GM12878 (cell line): ENCODE measurements around the gene HEYL. TPM values are rescaled to one million over a fixed set of nuclear protein-coding genes. Genes with fewer than 3 reads are reported as not detected.

Experiments used
- ATAC-seq: fragments of 200-7000 bp; cut with Tn5 transposase; 3 replicates; pipeline ENCODE4 v1.9.1; 2020; ENCODE audit warnings: mild to moderate bottlenecking, moderate library complexity
- BruUV-seq: library from RNA; stranded (reverse); fragments of 400-500 nt; replicated peaks from 2 replicates; lab custom pipeline; 2021; lab: Mats Ljungman, UMichigan
- CTCF ChIA-PET: fragments of 300-600 bp; sonication (Branson Sonifier 250); formaldehyde crosslinking; extraction: SDS; loops from one replicate; lab custom pipeline; 2021; ENCODE audit warnings: inconsistent platforms; lab: Yijun Ruan, JAX
- POLR2A ChIA-PET: fragments of 350-600 bp; formaldehyde crosslinking; extraction: SDS; loops from one replicate; lab custom pipeline; 2021; ENCODE audit warnings: inconsistent platforms; lab: Charles Lee
- RAD21 ChIA-PET: fragments of 300-600 bp; sonication (Branson Sonifier 250); formaldehyde crosslinking; loops from one replicate; lab custom pipeline; 2023; ENCODE audit warnings: antibody characterized with exemption; ENCODE audit not compliant: unreplicated experiment; lab: Charles Lee
- SMC1A ChIA-PET: fragments of 300-600 bp; sonication (Branson Sonifier 250); formaldehyde crosslinking; loops from one replicate; lab custom pipeline; 2023; ENCODE audit not compliant: unreplicated experiment, uncharacterized antibody; lab: Charles Lee
- DNase-seq: peaks from one replicate; pipeline ENCODE4 v3.0.0-alpha.2; 2011; ENCODE audit warnings: low read depth, low spot score
- FAIRE-seq: peaks from 3 replicates; lab custom pipeline; 2011; peaks lifted over from hg19 to GRCh38; lab: Jason Lieb, UNC
- H2AFZ ChIP-seq: 2 replicates; pipeline ENCODE4 v1.6.0; 2011; ENCODE audit warnings: low read depth, low read length, control low read depth; ENCODE audit not compliant: control insufficient read depth
- H3K27ac ChIP-seq: 2 replicates; pipeline ENCODE4 v1.5.1; 2011; ENCODE audit warnings: control low read depth; ENCODE audit not compliant: control insufficient read depth, insufficient read depth
- H3K27me3 ChIP-seq, 2 experiments: replicated peaks in 1 of 2; 2 replicates each; pipeline versions ENCODE4 v1.6.0 to v1.6.1; 2011; ENCODE audit warnings: low read length in 1 of 2; ENCODE audit not compliant: control insufficient read depth in 2 of 2, insufficient read depth in 2 of 2
- H3K36me3 ChIP-seq, 2 experiments: 2 replicates each; pipeline ENCODE4 v1.5.1; 2011; ENCODE audit warnings: low read length in 1 of 2; ENCODE audit not compliant: control insufficient read depth in 2 of 2, insufficient read depth in 2 of 2
- H3K4me1 ChIP-seq: 2 replicates; pipeline ENCODE4 v1.6.1; 2011; ENCODE audit warnings: mild to moderate bottlenecking, low read length, moderate library complexity, mixed read lengths; ENCODE audit not compliant: control insufficient read depth, insufficient read depth
- H3K4me2 ChIP-seq: 2 replicates; pipeline ENCODE4 v1.6.0; 2011; ENCODE audit warnings: control low read depth; ENCODE audit not compliant: control insufficient read depth, insufficient read depth
- H3K4me3 ChIP-seq: fragments of 200-600 bp; sonication (generic); 2 replicates; pipeline ENCODE4 v1.5.1; 2016
- H3K79me2 ChIP-seq: 2 replicates; pipeline ENCODE4 v1.6.0; 2011; ENCODE audit warnings: low read length; ENCODE audit not compliant: control insufficient read depth, insufficient read depth
- H3K9ac ChIP-seq: 2 replicates; pipeline ENCODE4 v1.8.0; 2011; ENCODE audit warnings: low read length, control low read depth, mixed read lengths; ENCODE audit not compliant: control insufficient read depth, insufficient read depth
- H3K9me3 ChIP-seq: replicated peaks from 3 replicates; pipeline ENCODE4 v1.5.1; 2011; ENCODE audit warnings: mild to moderate bottlenecking, low read length; ENCODE audit not compliant: control insufficient read depth, insufficient read depth
- H4K20me1 ChIP-seq: 2 replicates; pipeline ENCODE4 v1.6.0; 2011; ENCODE audit not compliant: control insufficient read depth, insufficient read depth
- BCL3 ChIP-seq: IDR thresholded peaks from 2 replicates; pipeline ENCODE4 v1.6.1; 2011; ENCODE audit warnings: borderline replicate concordance, low read depth, mild to moderate bottlenecking, moderate library complexity, low read length; ENCODE audit not compliant: insufficient read depth, poor library complexity, severe bottlenecking
- CEBPZ ChIP-seq: fragments of 150-350 bp; IDR thresholded peaks from 2 replicates; pipeline ENCODE4 v1.6.1; 2016; ENCODE audit warnings: low read depth, low read length
- EED ChIP-seq: sonication (generic); IDR thresholded peaks from 2 replicates; pipeline ENCODE4 v1.6.1; 2016; ENCODE audit warnings: antibody characterized with exemption, low read depth
- ESRRA ChIP-seq: IDR thresholded peaks from 2 replicates; pipeline ENCODE4 v1.6.1; 2012; ENCODE audit warnings: mild to moderate bottlenecking, low read length, improper control_type of control experiment
- GABPA ChIP-seq: IDR thresholded peaks from 2 replicates; pipeline ENCODE4 v1.6.1; 2014; ENCODE audit warnings: antibody characterized with exemption, low read depth, mild to moderate bottlenecking, inconsistent platforms
- MYC ChIP-seq: IDR thresholded peaks from 2 replicates; pipeline ENCODE4 v1.6.1; 2011; ENCODE audit warnings: mild to moderate bottlenecking, low read length, moderate library complexity, inconsistent platforms; ENCODE audit not compliant: insufficient read depth, insufficient replicate concordance, insufficient read length, severe bottlenecking
- POU2F2 ChIP-seq: IDR thresholded peaks from 3 replicates; pipeline ENCODE4 v1.6.1; 2011; ENCODE audit warnings: low read depth, mild to moderate bottlenecking, low read length, borderline replicate concordance
- TAF1 ChIP-seq: IDR thresholded peaks from 2 replicates; pipeline ENCODE4 v1.6.1; 2011; ENCODE audit warnings: mild to moderate bottlenecking, low read depth, low read length, borderline replicate concordance
- ZBTB33 ChIP-seq: fragments of 450-650 bp; IDR thresholded peaks from 2 replicates; pipeline ENCODE4 v1.6.1; 2017; ENCODE audit warnings: mild to moderate bottlenecking
- ZNF217 ChIP-seq: fragments of 450-650 bp; IDR thresholded peaks from 2 replicates; pipeline ENCODE4 v1.6.1; 2017; ENCODE audit warnings: antibody characterized with exemption, mild to moderate bottlenecking
- WGBS: methylation state at CpG from one replicate; pipeline ENCODE4 v1.1.6; 2016; ENCODE audit warnings: low lambda C conversion rate; ENCODE audit not compliant: insufficient replicate concordance, insufficient coverage; ENCODE audit errors: missing lambda C conversion rate; 5-methylcytosine and 5-hydroxymethylcytosine counted together
- in situ Hi-C: fragments of 300-500 bp; cut with MboI; formaldehyde crosslinking; loops from 9 replicates; pipeline ENCODE4 v1.14.3; 2018; ENCODE audit warnings: mixed read lengths
- intact Hi-C: fragments of 100-400 bp; cut with micrococcal nuclease; formaldehyde crosslinking; loops from one replicate; pipeline ENCODE4 v1.14.2; 2022; ENCODE audit not compliant: unreplicated experiment
- polyA plus RNA-seq, 11 experiments: library from polyadenylated mRNA; depleted of rRNA in 4 of 11; unstranded in 6 of 11; stranded (reverse) in 5 of 11; fragments of >200 nt; fragmentation: Nextera tagmentation in 4 of 11; fragmentation: Illumina TruSeq in 1 of 11; extraction: Ambion mirVana in 4 of 11; extraction: Trizol in 1 of 11; gene quantifications; 1 replicate in 1 of 11; 2 replicates in 10 of 11; pipeline versions ENCODE4 v1.2.1 to v1.2.3, GENCODE V29; 2011 to 2016; ENCODE audit warnings: inconsistent platforms in 2 of 11, missing spikeins in 2 of 11, low read depth in 1 of 11
- total RNA-seq, 4 experiments: library from RNA; depleted of rRNA in 3 of 4; stranded (reverse); fragments of >200 nt in 3 of 4; fragmentation: Illumina TruSeq in 1 of 4; extraction: Trizol in 1 of 4; gene quantifications; 2 replicates each; pipeline versions ENCODE4 v1.2.1 to v1.2.3, GENCODE V29; 2013 to 2021

HEYL gene
- total and polyA plus RNA-seq, 10 of the 15 experiments (the other 5 are each of a cell fraction or from before 2014, with no cell fraction given), result under 0.01 to 0.04 TPM; not detected in 8

- no peaks in the 10 kb centered on the region for H3K79me2 ChIP-seq
- TF ChIP-seq GABPA (no peak), TAF1 (no peak), ESRRA (no peak), EED (no peak)
- no peak for FAIRE-seq
- H3K27me3 ChIP-seq, result no peaks in the 10 kb centered on the region; a peak in 1 of 4 replicates
- H3K36me3 ChIP-seq, result no peaks in the 10 kb centered on the region
- ChIA-PET SMC1A (interaction anchor here (0.9 to 1.4 kb wide), 2 partner anchors 11 to 13 kb away, joined by 3 read pairs; no protein-coding TSS in a partner anchor), CTCF (no interaction called here), POLR2A (no interaction called here), RAD21 (no interaction called here)
- intact Hi-C loops (no loop called here), in situ Hi-C loops (no loop called here)
- H4K20me1 ChIP-seq, result no peaks in the 10 kb centered on the region
- no peak for ATAC-seq
- H3K9me3 ChIP-seq, result no peaks in the 10 kb centered on the region
- 89% methylated on average over 4 of the region's 4 CpGs for WGBS
- H3K9ac ChIP-seq, result no peak overlapping the region
- peaks cover 19% of the 10 kb centered on the region for H3K4me1 ChIP-seq
- H3K27ac ChIP-seq, result no peak overlapping the region
- no peak overlapping the region for H2AFZ ChIP-seq
- H3K4me2 ChIP-seq, result no peak overlapping the region
- no TSS peak for BruUV-seq
- no peak for DNase-seq
- no peak overlapping the region for H3K4me3 ChIP-seq
These were observed 46.1 kb downstream of the HEYL start for GRCh38 chr1:39593386-39593785.

GRCh38 chr1:39592069-39592468, 47.4 kb downstream of the HEYL start:
- intact Hi-C loops, result no loop called here
- no peaks in the 10 kb centered on the region for H3K9me3 ChIP-seq
- H3K79me2 ChIP-seq, result no peaks in the 10 kb centered on the region
- ChIA-PET POLR2A (interaction anchor here (0.6 kb wide), 1 partner anchor 276 kb away, joined by 3 read pairs; no protein-coding TSS in a partner anchor), RAD21 (interaction anchor here (0.7 kb wide), 1 partner anchor 9 kb away, joined by 3 read pairs; no protein-coding TSS in a partner anchor), CTCF (no interaction called here), SMC1A (interaction anchor here (1.4 kb wide), 1 partner anchor 14 kb away, joined by 3 read pairs; no protein-coding TSS in a partner anchor)
- H2AFZ ChIP-seq, result no peak overlapping the region
- H3K4me3 ChIP-seq, result no peak overlapping the region
- H4K20me1 ChIP-seq, result no peaks in the 10 kb centered on the region
- no TSS peak for BruUV-seq
- DNase-seq, result no peak
- no peaks in the 10 kb centered on the region for H3K36me3 ChIP-seq
- in situ Hi-C loops, result no loop called here
- WGBS, result 48% methylated on average over 4 of the region's 4 CpGs
- no peak for FAIRE-seq
- ATAC-seq, result no peak
- peaks cover 12% of the 10 kb centered on the region for H3K4me1 ChIP-seq
- no peaks in the 10 kb centered on the region; a peak in 1 of 4 replicates for H3K27me3 ChIP-seq
- H3K4me2 ChIP-seq, result no peak overlapping the region
- no peak overlapping the region for H3K27ac ChIP-seq
- no peak overlapping the region for H3K9ac ChIP-seq
- TF ChIP-seq ZNF217 (no peak), CEBPZ (no peak), POU2F2 (no peak), MYC (no peak), BCL3 (no peak), ZBTB33 (no peak)
